SK-N-MC (cell line): ENCODE measurements around the gene CAPRIN1.

Source experiments
- EZH2 ChIP-seq: fragments of 200-600 bp; sonication (generic); IDR thresholded peaks from one replicate; pipeline ENCODE4 v1.6.1; 2017; ENCODE audit warnings: antibody characterized with exemption
- FOXP2 ChIP-seq: optimal IDR thresholded peaks from 2 replicates; pipeline ENCODE3; 2011; ENCODE audit warnings: mild to moderate bottlenecking, moderate library complexity; ENCODE audit not compliant: insufficient read depth; ENCODE audit errors: extremely low read length, control extremely low read depth
- POLR2AphosphoS5 ChIP-seq: IDR thresholded peaks from 2 replicates; pipeline ENCODE4 v1.6.1; 2012; ENCODE audit warnings: mild to moderate bottlenecking, low read depth, low read length, borderline replicate concordance

GRCh38 chr11:34013898-34014571 lies 37.5 kb upstream of the CAPRIN1 start:
- TF ChIP-seq FOXP2: no peak
- no peak for TF ChIP-seq EZH2
- TF ChIP-seq POLR2AphosphoS5: no peak
